HG02884 (cell line): Measurements from ENCODE around the gene PPP1R37.

Experiments
- ATAC-seq: cut with Tn5 transposase; IDR thresholded peaks from one replicate; pipeline ENCODE4 v1.9.1; 2021; ENCODE audit warnings: mild to moderate bottlenecking, moderate library complexity; ENCODE audit not compliant: unreplicated experiment

Gene PPP1R37

GRCh38 chr19:45150180-45150579 lies 57.2 kb downstream of the PPP1R37 start:
- no peak for ATAC-seq

GRCh38 chr19:45150751-45151281 lies 57.8 kb downstream of the PPP1R37 start:
- no peak for ATAC-seq

- ATAC-seq, result no peak
These were observed 58.3 kb downstream of the PPP1R37 start for GRCh38 chr19:45151320-45151719.

- no peak for ATAC-seq
These were observed 59.0 kb downstream of the PPP1R37 start for GRCh38 chr19:45151821-45152503.

- no peak for ATAC-seq
These were observed 59.7 kb downstream of the PPP1R37 start for GRCh38 chr19:45152504-45153338.

GRCh38 chr19:45153339-45154063 lies 60.5 kb downstream of the PPP1R37 start:
- ATAC-seq, result no peak

GRCh38 chr19:45154064-45154827 lies 61.3 kb downstream of the PPP1R37 start:
- no peak for ATAC-seq

GRCh38 chr19:45156011-45156630 lies 63.1 kb downstream of the PPP1R37 start:
- no peak for ATAC-seq

- ATAC-seq, result no peak
These were observed 63.8 kb downstream of the PPP1R37 start for GRCh38 chr19:45156751-45157150.

GRCh38 chr19:45158503-45159209 lies 65.7 kb downstream of the PPP1R37 start:
- ATAC-seq, result no peak

- ATAC-seq, result no peak
These were observed 66.4 kb downstream of the PPP1R37 start for GRCh38 chr19:45159210-45159970.

GRCh38 chr19:45159971-45160324 lies 67.0 kb downstream of the PPP1R37 start:
- ATAC-seq, result no peak

GRCh38 chr19:45160870-45161737 lies 68.1 kb downstream of the PPP1R37 start, which contains the start of gene NKPD1:
Gene NKPD1, minus strand, starts transcription at chr19:45160982. Its CDS starts 832 bp downstream, at chr19:45160150.
- no peak for ATAC-seq

GRCh38 chr19:45161738-45162607 lies 69.0 kb downstream of the PPP1R37 start:
- ATAC-seq, result no peak

- no peak for ATAC-seq
These were observed 69.7 kb downstream of the PPP1R37 start for GRCh38 chr19:45162608-45163143.

GRCh38 chr19:45163156-45163555 lies 70.2 kb downstream of the PPP1R37 start:
- ATAC-seq, result no peak
